Testis (tissue), 3 donors: ENCODE data around the gene EIF2A. TPM values are rescaled to one million over a fixed set of nuclear protein-coding genes. Genes with fewer than 3 reads are reported as not detected.

Experiments
- DNase-seq: peaks from one replicate; pipeline ENCODE4 v3.0.0-alpha.2; 2019
- H3K27ac ChIP-seq, 2 donors: fragments of 200-600 bp; sonication (generic); one replicate each; pipeline ENCODE4 v1.5.1; 2019
- H3K27me3 ChIP-seq: fragments of 200-600 bp; sonication (generic); one replicate; pipeline ENCODE4 v1.5.1; 2019
- H3K36me3 ChIP-seq: fragments of 200-600 bp; sonication (generic); one replicate; pipeline ENCODE4 v1.5.1; 2017; ENCODE audit warnings: low read depth; ENCODE audit errors: missing control alignments
- H3K4me1 ChIP-seq: fragments of 200-600 bp; sonication (generic); one replicate; pipeline ENCODE4 v1.5.1; 2019
- H3K4me3 ChIP-seq, 2 donors: fragments of 200-600 bp; sonication (generic); one replicate each; pipeline ENCODE4 v1.5.1; 2017 to 2019
- H3K9me3 ChIP-seq: fragments of 200-600 bp; sonication (generic); one replicate; pipeline ENCODE4 v1.5.1; 2017
- CTCF ChIP-seq, 3 experiments: fragments of 450-650 bp in 2 of 3; fragments of 200-600 bp in 1 of 3; sonication (generic) in 1 of 3; IDR thresholded peaks; one replicate each; pipeline ENCODE4 v1.5.1; 2016 to 2019; ENCODE audit warnings: antibody characterized with exemption in 3 of 3, mild to moderate bottlenecking in 2 of 3, moderate library complexity in 1 of 3
- POLR2A ChIP-seq: fragments of 450-650 bp; IDR thresholded peaks from one replicate; pipeline ENCODE4 v1.6.1; 2017; ENCODE audit warnings: antibody characterized with exemption, mild to moderate bottlenecking, moderate library complexity
- WGBS, 2 donors: methylation state at CpG; one replicate each; pipeline ENCODE4 v1.1.5; 2018; 5-methylcytosine and 5-hydroxymethylcytosine counted together
- intact Hi-C: fragments of 100-400 bp; cut with DNase I; formaldehyde crosslinking; loops from one replicate; pipeline ENCODE4 v1.15.1; 2023; ENCODE audit warnings: low total_unique reads
- polyA plus RNA-seq: library from polyadenylated mRNA; stranded (reverse); fragments of 350-450 nt; fragmentation: Illumina TruSeq; extraction: RNeasy Lipid Tissue Mini Kit (QIAGEN cat#74804); gene quantifications from one replicate; pipeline ENCODE4 v1.2.3, GENCODE V29; 2014; ENCODE audit warnings: low read depth, low replicate concordance; ENCODE audit not compliant: insufficient read depth
- total RNA-seq, 2 donors: library from RNA; depleted of rRNA; stranded (reverse); fragments of >200 nt; gene quantifications; one replicate each; pipeline ENCODE4 v1.2.3, GENCODE V29; 2016

The EIF2A gene
- total and polyA plus RNA-seq, 3 donors from 2014 or later: 32.1 to 83.2 (median 70.8) TPM

- no peaks in the 10 kb centered on the region for H3K9me3 ChIP-seq
- no peak for TF ChIP-seq POLR2A
- no peak for TF ChIP-seq CTCF (IDR thresholded peaks at IDR 0.05)
- DNase-seq: no peak
- 0% methylated on average over 1 of the region's 1 CpG for WGBS, 2 donors
- H3K27ac ChIP-seq: no peak overlapping the region
- H3K4me1 ChIP-seq: peaks cover 3% of the 10 kb centered on the region
- H3K27me3 ChIP-seq: no peaks in the 10 kb centered on the region
- H3K36me3 ChIP-seq: no peaks in the 10 kb centered on the region
- intact Hi-C loops: no loop called here
- H3K4me3 ChIP-seq: no peak overlapping the region
Observed at GRCh38 chr3:150609988-150610387, 63.4 kb downstream of the EIF2A start.

GRCh38 chr3:150610785-150611184 is 64.2 kb downstream of the EIF2A start:
- Histone ChIP-seq H3K27me3 (no peaks in the 10 kb centered on the region), H3K4me1 (peaks cover 3% of the 10 kb centered on the region), H3K36me3 (no peaks in the 10 kb centered on the region), H3K9me3 (no peaks in the 10 kb centered on the region), H3K27ac (no peak overlapping the region), H3K4me3 (no peak overlapping the region)
- 41 to 79% methylated on average over 1 of the region's 1 CpG for WGBS, 2 donors
- TF ChIP-seq POLR2A: no peak
- DNase-seq: no peak
- intact Hi-C loops: no loop called here

- 83 to 88% methylated on average over 16 to 34 of the region's 34 CpGs for WGBS, 2 donors
- H3K27ac ChIP-seq: no peak overlapping the region
- no peaks in the 10 kb centered on the region for H3K9me3 ChIP-seq
- peak overlapping the region in 1 of 2 donors; percentile 42 for H3K4me3 ChIP-seq
- TF ChIP-seq POLR2A (no peak), CTCF (IDR thresholded peaks at IDR 0.05) (no peak)
- H3K27me3 ChIP-seq: no peaks in the 10 kb centered on the region
- intact Hi-C loops: no loop called here
- no peak for DNase-seq
- H3K4me1 ChIP-seq: peaks cover 3% of the 10 kb centered on the region
- no peaks in the 10 kb centered on the region for H3K36me3 ChIP-seq
Observed at GRCh38 chr3:150611666-150612065, 65.1 kb downstream of the EIF2A start.

GRCh38 chr3:150612494-150612893 is 65.9 kb downstream of the EIF2A start:
- intact Hi-C loops: no loop called here
- H3K9me3 ChIP-seq: no peaks in the 10 kb centered on the region
- H3K4me1 ChIP-seq: peaks cover 3% of the 10 kb centered on the region
- H3K27ac ChIP-seq: no peak overlapping the region
- 63 to 73% methylated on average over 1 of the region's 1 CpG for WGBS, 2 donors
- no peak overlapping the region for H3K4me3 ChIP-seq
- no peaks in the 10 kb centered on the region for H3K36me3 ChIP-seq
- no peaks in the 10 kb centered on the region for H3K27me3 ChIP-seq
- DNase-seq: no peak
- TF ChIP-seq CTCF (IDR thresholded peaks at IDR 0.05): no peak
- TF ChIP-seq POLR2A: no peak

GRCh38 chr3:150613034-150613433 is 66.4 kb downstream of the EIF2A start:
- Histone ChIP-seq H3K27me3 (no peaks in the 10 kb centered on the region), H3K36me3 (no peaks in the 10 kb centered on the region), H3K9me3 (no peaks in the 10 kb centered on the region), H3K4me1 (peaks cover 3% of the 10 kb centered on the region), H3K27ac (no peak overlapping the region), H3K4me3 (no peak overlapping the region)
- 90 to 96% methylated on average over 2 of the region's 2 CpGs for whole genome bisulfite sequencing, 2 donors
- no peak for TF ChIP-seq CTCF (IDR thresholded peaks at IDR 0.05)
- TF ChIP-seq POLR2A: no peak
- intact Hi-C loops: no loop called here
- DNase-seq: no peak
